Measurements from ENCODE around the gene PGAM2.

The PGAM2 gene

DNA sequence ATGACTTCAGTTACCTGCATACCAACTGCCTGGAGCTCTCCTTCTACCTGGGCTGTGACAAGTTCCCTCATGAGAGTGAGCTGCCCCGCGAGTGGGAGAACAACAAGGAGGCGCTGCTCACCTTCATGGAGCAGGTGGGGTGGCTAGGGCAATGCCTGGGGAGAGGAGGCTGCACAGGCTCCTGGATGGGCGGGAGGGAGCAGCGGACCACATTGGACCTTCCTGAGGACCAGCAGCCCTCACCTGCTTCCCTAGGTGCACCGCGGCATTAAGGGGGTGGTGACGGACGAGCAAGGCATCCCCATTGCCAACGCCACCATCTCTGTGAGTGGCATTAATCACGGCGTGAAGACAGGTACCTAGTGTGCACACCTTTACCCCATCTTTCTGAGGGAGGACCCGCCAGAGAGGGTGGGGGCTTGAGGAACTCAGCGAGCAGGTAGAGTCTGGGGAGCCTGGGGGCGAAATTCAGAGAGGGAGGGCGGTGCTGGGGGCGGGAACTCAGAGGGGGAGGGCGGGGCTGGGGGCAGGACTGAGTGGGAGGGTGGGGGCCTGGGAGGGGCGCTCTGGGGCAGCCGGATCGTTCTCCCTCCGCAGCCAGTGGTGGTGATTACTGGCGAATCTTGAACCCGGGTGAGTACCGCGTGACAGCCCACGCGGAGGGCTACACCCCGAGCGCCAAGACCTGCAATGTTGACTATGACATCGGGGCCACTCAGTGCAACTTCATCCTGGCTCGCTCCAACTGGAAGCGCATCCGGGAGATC, 47.8 kb upstream of the PGAM2 start:
- ATAC-seq = no peak
- TF ChIP-seq TSHZ2 (CRISPR knock-in tag; IDR thresholded peaks at IDR 0.05) = no peak
- no peak for TF ChIP-seq SNAI2 (CRISPR knock-in tag; IDR thresholded peaks at IDR 0.05)
- TF ChIP-seq, protein P1, sequence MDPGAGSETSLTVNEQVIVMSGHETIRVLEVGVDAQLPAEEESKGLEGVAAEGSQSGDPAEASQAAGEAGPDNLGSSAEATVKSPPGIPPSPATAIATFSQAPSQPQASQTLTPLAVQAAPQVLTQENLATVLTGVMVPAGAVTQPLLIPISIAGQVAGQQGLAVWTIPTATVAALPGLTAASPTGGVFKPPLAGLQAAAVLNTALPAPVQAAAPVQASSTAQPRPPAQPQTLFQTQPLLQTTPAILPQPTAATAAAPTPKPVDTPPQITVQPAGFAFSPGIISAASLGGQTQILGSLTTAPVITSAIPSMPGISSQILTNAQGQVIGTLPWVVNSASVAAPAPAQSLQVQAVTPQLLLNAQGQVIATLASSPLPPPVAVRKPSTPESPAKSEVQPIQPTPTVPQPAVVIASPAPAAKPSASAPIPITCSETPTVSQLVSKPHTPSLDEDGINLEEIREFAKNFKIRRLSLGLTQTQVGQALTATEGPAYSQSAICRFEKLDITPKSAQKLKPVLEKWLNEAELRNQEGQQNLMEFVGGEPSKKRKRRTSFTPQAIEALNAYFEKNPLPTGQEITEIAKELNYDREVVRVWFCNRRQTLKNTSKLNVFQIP (CRISPR knock-in tag; IDR thresholded peaks at IDR 0.05; ENCODE audit: borderline replicate concordance, low read depth) = no peak
- TF ChIP-seq ZNF70 (CRISPR knock-in tag; IDR thresholded peaks at IDR 0.05) = no peak
- no peak for TF ChIP-seq ISL1 (CRISPR knock-in tag; IDR thresholded peaks at IDR 0.05)
- no peak for TF ChIP-seq CSDC2 (CRISPR knock-in tag; IDR thresholded peaks at IDR 0.05)
- TF ChIP-seq ZC3H10 (CRISPR knock-in tag; IDR thresholded peaks at IDR 0.05) = no peak
- TF ChIP-seq ZNF8 (CRISPR knock-in tag; IDR thresholded peaks at IDR 0.05) = no peak
- TF ChIP-seq TOX (CRISPR knock-in tag; IDR thresholded peaks at IDR 0.05; ENCODE audit: borderline replicate concordance) = no peak
- TF ChIP-seq ZFP3 (CRISPR knock-in tag; IDR thresholded peaks at IDR 0.05) = no peak
- TF ChIP-seq ARNTL (CRISPR knock-in tag; IDR thresholded peaks at IDR 0.05; ENCODE audit: borderline replicate concordance, low read depth) = no peak
- no peak for TF ChIP-seq RARB (CRISPR knock-in tag; IDR thresholded peaks at IDR 0.05)
- TF ChIP-seq BACH2 (CRISPR knock-in tag; IDR thresholded peaks at IDR 0.05; ENCODE audit: borderline replicate concordance) = no peak
- no peak for TF ChIP-seq ESRRG (CRISPR knock-in tag; IDR thresholded peaks at IDR 0.05)
- TF ChIP-seq OSR1 (CRISPR knock-in tag; IDR thresholded peaks at IDR 0.05) = no peak
- TF ChIP-seq TCF4 (CRISPR knock-in tag; IDR thresholded peaks at IDR 0.05; ENCODE audit: borderline replicate concordance) = no peak
- TF ChIP-seq GLIS3 (CRISPR knock-in tag; IDR thresholded peaks at IDR 0.05) = no peak
- no peak for TF ChIP-seq ZNF565 (CRISPR knock-in tag; conservative IDR thresholded peaks at IDR 0.05; ENCODE audit: low read depth)
- TF ChIP-seq, protein P2, sequence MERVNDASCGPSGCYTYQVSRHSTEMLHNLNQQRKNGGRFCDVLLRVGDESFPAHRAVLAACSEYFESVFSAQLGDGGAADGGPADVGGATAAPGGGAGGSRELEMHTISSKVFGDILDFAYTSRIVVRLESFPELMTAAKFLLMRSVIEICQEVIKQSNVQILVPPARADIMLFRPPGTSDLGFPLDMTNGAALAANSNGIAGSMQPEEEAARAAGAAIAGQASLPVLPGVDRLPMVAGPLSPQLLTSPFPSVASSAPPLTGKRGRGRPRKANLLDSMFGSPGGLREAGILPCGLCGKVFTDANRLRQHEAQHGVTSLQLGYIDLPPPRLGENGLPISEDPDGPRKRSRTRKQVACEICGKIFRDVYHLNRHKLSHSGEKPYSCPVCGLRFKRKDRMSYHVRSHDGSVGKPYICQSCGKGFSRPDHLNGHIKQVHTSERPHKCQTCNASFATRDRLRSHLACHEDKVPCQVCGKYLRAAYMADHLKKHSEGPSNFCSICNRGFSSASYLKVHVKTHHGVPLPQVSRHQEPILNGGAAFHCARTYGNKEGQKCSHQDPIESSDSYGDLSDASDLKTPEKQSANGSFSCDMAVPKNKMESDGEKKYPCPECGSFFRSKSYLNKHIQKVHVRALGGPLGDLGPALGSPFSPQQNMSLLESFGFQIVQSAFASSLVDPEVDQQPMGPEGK (CRISPR knock-in tag; IDR thresholded peaks at IDR 0.05; ENCODE audit: borderline replicate concordance) = no peak

DNA sequence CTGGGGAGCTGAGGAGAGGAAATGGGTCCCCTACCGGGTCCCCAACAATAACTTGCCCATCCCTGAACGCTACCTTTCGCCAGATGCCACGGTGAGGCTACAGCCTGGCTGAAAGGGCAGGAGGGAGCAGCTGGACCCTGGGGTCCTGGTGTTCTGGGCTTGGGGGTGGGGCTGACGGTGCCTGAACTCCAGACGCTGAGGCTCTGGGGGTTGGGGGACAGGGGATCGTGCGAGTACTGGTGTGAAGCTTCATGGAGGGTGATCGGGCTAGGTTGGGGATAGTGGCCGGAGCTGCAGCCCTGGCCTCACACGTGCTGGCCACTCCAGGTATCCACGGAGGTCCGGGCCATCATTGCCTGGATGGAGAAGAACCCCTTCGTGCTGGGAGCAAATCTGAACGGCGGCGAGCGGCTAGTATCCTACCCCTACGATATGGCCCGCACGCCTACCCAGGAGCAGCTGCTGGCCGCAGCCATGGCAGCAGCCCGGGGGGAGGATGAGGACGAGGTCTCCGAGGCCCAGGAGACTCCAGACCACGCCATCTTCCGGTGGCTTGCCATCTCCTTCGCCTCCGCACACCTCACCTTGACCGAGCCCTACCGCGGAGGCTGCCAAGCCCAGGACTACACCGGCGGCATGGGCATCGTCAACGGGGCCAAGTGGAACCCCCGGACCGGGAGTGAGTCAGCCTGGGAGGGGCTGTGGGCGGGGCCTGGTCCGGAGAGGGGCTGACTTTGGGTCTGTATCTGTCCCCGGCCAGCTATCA, 47.0 kb upstream of the PGAM2 start:
- no peak for TF ChIP-seq SNAI2 (CRISPR knock-in tag; IDR thresholded peaks at IDR 0.05)
- TF ChIP-seq ZNF70 (CRISPR knock-in tag; IDR thresholded peaks at IDR 0.05) = no peak
- no peak for TF ChIP-seq ISL1 (CRISPR knock-in tag; IDR thresholded peaks at IDR 0.05)
- no peak for TF ChIP-seq ZNF8 (CRISPR knock-in tag; IDR thresholded peaks at IDR 0.05)
- TF ChIP-seq TCF4 (CRISPR knock-in tag; IDR thresholded peaks at IDR 0.05; ENCODE audit: borderline replicate concordance) = no peak
- TF ChIP-seq, protein P1 (CRISPR knock-in tag; IDR thresholded peaks at IDR 0.05; ENCODE audit: borderline replicate concordance, low read depth) = no peak
- TF ChIP-seq ZC3H10 (CRISPR knock-in tag; IDR thresholded peaks at IDR 0.05) = no peak
- TF ChIP-seq PPARA (CRISPR knock-in tag; IDR thresholded peaks at IDR 0.05; ENCODE audit: borderline replicate concordance) = no peak
- no peak for TF ChIP-seq OSR1 (CRISPR knock-in tag; IDR thresholded peaks at IDR 0.05)
- TF ChIP-seq GLIS3 (CRISPR knock-in tag; IDR thresholded peaks at IDR 0.05) = no peak
- no peak for ATAC-seq

DNA sequence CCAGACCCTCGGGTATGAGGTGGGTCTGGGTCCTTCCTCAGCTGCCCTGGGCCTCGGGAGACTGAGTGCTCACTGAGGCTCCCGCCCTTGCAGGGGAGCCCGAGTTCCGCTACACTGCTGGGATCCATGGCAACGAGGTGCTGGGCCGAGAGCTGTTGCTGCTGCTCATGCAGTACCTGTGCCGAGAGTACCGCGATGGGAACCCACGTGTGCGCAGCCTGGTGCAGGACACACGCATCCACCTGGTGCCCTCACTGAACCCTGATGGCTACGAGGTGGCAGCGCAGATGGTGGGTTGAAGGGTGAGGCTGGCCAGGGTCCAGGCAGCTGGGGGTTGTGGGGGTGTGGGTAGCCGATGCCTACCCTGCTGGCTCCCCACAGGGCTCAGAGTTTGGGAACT, 46.4 kb upstream of the PGAM2 start:
- ATAC-seq = no peak
- TF ChIP-seq CSDC2 (CRISPR knock-in tag; IDR thresholded peaks at IDR 0.05) (no peak), ISL1 (CRISPR knock-in tag; IDR thresholded peaks at IDR 0.05) (no peak), RARB (CRISPR knock-in tag; IDR thresholded peaks at IDR 0.05) (no peak), GLIS3 (CRISPR knock-in tag; IDR thresholded peaks at IDR 0.05) (no peak), TSHZ2 (CRISPR knock-in tag; IDR thresholded peaks at IDR 0.05) (no peak), TOX (CRISPR knock-in tag; IDR thresholded peaks at IDR 0.05; ENCODE audit: borderline replicate concordance) (no peak), ZFP30 (CRISPR knock-in tag; IDR thresholded peaks at IDR 0.05) (no peak), OSR1 (CRISPR knock-in tag; IDR thresholded peaks at IDR 0.05) (no peak)
- TF ChIP-seq, protein P2 (CRISPR knock-in tag; IDR thresholded peaks at IDR 0.05; ENCODE audit: borderline replicate concordance) = no peak

Data from SK-N-SH treated with all-trans-retinoic acid at 6 μM for 48 hours (cell line).